Psoas muscle (tissue), 8 donors: ENCODE data around the gene KCNAB2. TPM values are rescaled to one million over a fixed set of nuclear protein-coding genes. Genes with fewer than 3 reads are reported as not detected.

ENCODE experiments used
- ATAC-seq, 4 donors: fragments of 200-7000 bp; cut with Tn5 transposase; one replicate each; pipeline ENCODE4 v1.9.1; 2020; ENCODE audit warnings: moderate library complexity in 3 of 4, mild to moderate bottlenecking in 2 of 4
- DNase-seq, 2 donors: peaks; one replicate each; pipeline ENCODE4 v3.0.0-alpha.2; 2020
- H3K27ac ChIP-seq: fragments of 200-600 bp; one replicate; pipeline ENCODE4 v1.8.0; 2022
- H3K27me3 ChIP-seq, 3 donors: fragments of 200-600 bp in 1 of 3; one replicate each; pipeline versions ENCODE4 v1.6.1 to v1.8.0; 2013 to 2022; ENCODE audit warnings: low read length in 2 of 3, mild to moderate bottlenecking in 2 of 3, moderate library complexity in 1 of 3; ENCODE audit not compliant: insufficient read depth in 3 of 3
- H3K36me3 ChIP-seq, 2 donors: fragments of 200-600 bp in 1 of 2; one replicate each; pipeline versions ENCODE4 v1.6.1 to v1.8.0; 2013 to 2022; ENCODE audit warnings: low read depth in 1 of 2, mild to moderate bottlenecking in 1 of 2, moderate library complexity in 1 of 2; ENCODE audit not compliant: insufficient read depth in 1 of 2
- H3K4me1 ChIP-seq: fragments of 200-600 bp; one replicate; pipeline ENCODE4 v1.8.0; 2022
- H3K4me3 ChIP-seq: fragments of 200-600 bp; one replicate; pipeline ENCODE4 v1.8.0; 2022; ENCODE audit warnings: mild to moderate bottlenecking
- H3K9me3 ChIP-seq: fragments of 200-600 bp; one replicate; pipeline ENCODE4 v1.8.0; 2022
- WGBS, 3 donors: extraction: QIAGEN DNeasy Blood & Tissue Kit; methylation state at CpG; one replicate each; pipeline versions ENCODE4 v1.1.6 to v1.1.7; 2013; 5-methylcytosine and 5-hydroxymethylcytosine counted together
- intact Hi-C, 2 donors: fragments of 100-400 bp; cut with DNase I; formaldehyde crosslinking; loops; one replicate each; pipeline versions ENCODE4 v1.11.0 to v1.14.2; 2022
- polyA plus RNA-seq, 3 donors: library from polyadenylated mRNA; stranded (reverse); fragments of 200-250 nt; gene quantifications; one replicate each; pipeline ENCODE4 v1.2.3, GENCODE V29; 2013
- total RNA-seq, 4 donors: library from RNA; stranded (reverse); fragmentation: NEBNext Ultra II Directional in 2 of 4; extraction: Animal tissue kit (Norgen Biotek cat#: 25700) in 2 of 4; gene quantifications; one replicate each; pipeline versions ENCODE4 v1.2.1 to v1.2.4, GENCODE V29; 2021 to 2023
- TF ChIP-seq, protein P1 (sequence below): fragments of 200-600 bp; IDR thresholded peaks from one replicate; pipeline ENCODE4 v1.8.0; 2022; ENCODE audit warnings: antibody characterized with exemption
- donor health status: healthy with polysubstance abuse.
- donor health status: DM: no; HTN: no; CAD: no; lungs with moderate emphysema.
- donor health status: Bipolar disorder and iron deficiency.
- donor health status: healthy.
- donor health status: DM: yes; HTN: yes; CAD: no.
- donor health status: DM: no; HTN: no; CAD: no.
- donor health status: DM: no; HTN: no; CAD: no.
- donor health status: DM: yes; HTN: yes; CAD: no.

KCNAB2 gene
- total and polyA plus RNA-seq, 7 donors, result 0.86 to 8.8 (median 2.1) TPM

DNA sequence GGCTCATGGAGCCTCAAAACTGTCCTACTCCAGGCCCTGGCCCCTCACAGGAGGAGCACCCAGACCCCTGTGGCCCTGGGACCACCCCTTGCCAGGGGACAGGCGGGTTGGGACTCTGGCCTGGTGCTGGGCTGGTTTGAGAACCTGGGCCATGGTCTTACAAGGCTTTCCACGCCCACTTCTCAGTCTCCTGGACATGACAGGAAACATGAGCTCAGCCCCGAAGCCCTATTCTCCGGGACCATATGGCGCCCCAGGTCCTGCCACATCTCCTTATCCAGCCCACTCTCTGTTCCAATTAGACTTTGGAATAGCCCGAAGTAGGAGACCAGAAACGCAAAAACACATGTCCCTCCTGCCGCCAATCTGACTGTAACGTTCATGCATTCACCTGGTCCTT is 47.9 kb downstream of the KCNAB2 start:
- DNase-seq (no peak), ATAC-seq (no peak)
- H3K4me3 ChIP-seq, result no peak overlapping the region
- no peaks in the 10 kb centered on the region for H3K9me3 ChIP-seq
- H3K36me3 ChIP-seq, result no peaks in the 10 kb centered on the region
- 79 to 93% (median 85%) methylated on average over 9 of the region's 9 CpGs for WGBS, 3 donors
- intact Hi-C loops, result no loop called here
- H3K27ac ChIP-seq, result no peak overlapping the region
- peaks cover 0 to 10% (median 3%) of the 10 kb centered on the region in 3 donors for H3K27me3 ChIP-seq
- TF ChIP-seq, protein P1, sequence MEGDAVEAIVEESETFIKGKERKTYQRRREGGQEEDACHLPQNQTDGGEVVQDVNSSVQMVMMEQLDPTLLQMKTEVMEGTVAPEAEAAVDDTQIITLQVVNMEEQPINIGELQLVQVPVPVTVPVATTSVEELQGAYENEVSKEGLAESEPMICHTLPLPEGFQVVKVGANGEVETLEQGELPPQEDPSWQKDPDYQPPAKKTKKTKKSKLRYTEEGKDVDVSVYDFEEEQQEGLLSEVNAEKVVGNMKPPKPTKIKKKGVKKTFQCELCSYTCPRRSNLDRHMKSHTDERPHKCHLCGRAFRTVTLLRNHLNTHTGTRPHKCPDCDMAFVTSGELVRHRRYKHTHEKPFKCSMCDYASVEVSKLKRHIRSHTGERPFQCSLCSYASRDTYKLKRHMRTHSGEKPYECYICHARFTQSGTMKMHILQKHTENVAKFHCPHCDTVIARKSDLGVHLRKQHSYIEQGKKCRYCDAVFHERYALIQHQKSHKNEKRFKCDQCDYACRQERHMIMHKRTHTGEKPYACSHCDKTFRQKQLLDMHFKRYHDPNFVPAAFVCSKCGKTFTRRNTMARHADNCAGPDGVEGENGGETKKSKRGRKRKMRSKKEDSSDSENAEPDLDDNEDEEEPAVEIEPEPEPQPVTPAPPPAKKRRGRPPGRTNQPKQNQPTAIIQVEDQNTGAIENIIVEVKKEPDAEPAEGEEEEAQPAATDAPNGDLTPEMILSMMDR, result no peak
- no peaks in the 10 kb centered on the region for H3K4me1 ChIP-seq

DNA sequence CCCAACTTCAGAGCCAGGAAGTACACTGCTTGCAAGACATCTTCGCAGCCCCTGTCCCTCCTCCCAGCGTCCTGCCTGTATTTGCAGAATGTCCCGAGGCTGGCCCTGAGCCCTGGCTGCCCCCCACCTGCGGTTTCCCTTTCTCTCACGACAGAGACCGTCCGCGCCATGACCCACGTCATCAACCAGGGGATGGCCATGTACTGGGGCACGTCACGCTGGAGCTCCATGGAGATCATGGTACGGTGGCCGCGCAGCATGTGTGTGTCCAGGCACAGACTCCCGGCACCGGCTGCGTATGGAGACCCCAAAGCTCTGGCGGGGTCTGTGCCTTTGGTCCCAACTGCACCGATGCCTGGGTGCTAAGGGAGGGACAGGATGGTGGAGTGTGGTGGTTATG is 48.6 kb downstream of the KCNAB2 start:
- no peak overlapping the region for H3K4me3 ChIP-seq
- peak in 1 of 2 donors; percentile 36 for DNase-seq
- no peaks in the 10 kb centered on the region for H3K36me3 ChIP-seq
- no peak for ATAC-seq
- peaks cover 0 to 10% (median 3%) of the 10 kb centered on the region in 3 donors for H3K27me3 ChIP-seq
- H3K4me1 ChIP-seq, result no peaks in the 10 kb centered on the region
- no peak overlapping the region for H3K27ac ChIP-seq
- intact Hi-C loops, result no loop called here
- TF ChIP-seq, protein P1, result no peak
- no peaks in the 10 kb centered on the region for H3K9me3 ChIP-seq
- WGBS, 3 donors, result 90 to 92% (median 91%) methylated on average over 19 of the region's 19 CpGs

DNA sequence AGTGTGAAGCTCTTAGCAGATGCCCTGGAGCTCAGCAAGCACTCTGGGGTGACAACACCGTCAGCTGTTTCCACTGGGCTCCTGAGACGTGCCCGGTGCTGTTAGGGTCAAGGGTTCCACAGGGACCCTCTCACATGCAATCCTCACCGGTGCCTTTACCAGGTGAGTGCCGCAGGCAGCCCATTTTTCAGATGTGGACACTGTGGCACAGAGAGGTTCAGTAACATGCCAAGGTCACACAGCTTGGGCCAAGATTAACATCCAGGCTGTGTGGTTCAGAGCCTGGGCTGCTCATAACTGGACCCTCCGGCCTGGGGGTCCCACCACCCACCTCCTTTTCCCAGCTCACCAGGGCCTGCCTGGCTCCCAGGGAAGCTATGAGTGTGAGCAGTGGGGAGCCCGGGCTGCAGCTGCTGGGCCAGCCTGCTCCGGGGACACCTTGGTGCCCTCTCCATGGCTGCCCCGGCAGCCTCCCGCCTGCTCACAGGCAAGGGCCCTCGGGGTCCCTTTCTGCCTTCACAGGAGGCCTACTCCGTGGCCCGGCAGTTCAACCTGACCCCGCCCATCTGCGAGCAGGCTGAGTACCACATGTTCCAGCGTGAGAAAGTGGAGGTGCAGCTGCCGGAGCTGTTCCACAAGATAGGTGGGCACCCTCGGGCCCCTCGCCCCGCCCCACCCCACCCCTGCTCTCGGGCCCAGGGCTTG is 49.3 kb downstream of the KCNAB2 start:
- no peaks in the 10 kb centered on the region for H3K9me3 ChIP-seq
- no peak for ATAC-seq
- intact Hi-C loops, result no loop called here
- H3K27me3 ChIP-seq, result peaks cover 0 to 10% (median 2%) of the 10 kb centered on the region in 3 donors
- no peaks in the 10 kb centered on the region for H3K36me3 ChIP-seq
- peak; percentile 8 to 31 for DNase-seq
- no peak overlapping the region for H3K27ac ChIP-seq
- H3K4me1 ChIP-seq, result no peaks in the 10 kb centered on the region
- no peak overlapping the region for H3K4me3 ChIP-seq
- TF ChIP-seq, protein P1, result no peak
- 77 to 80% (median 79%) methylated on average over 21 of the region's 21 CpGs for WGBS, 3 donors

DNA sequence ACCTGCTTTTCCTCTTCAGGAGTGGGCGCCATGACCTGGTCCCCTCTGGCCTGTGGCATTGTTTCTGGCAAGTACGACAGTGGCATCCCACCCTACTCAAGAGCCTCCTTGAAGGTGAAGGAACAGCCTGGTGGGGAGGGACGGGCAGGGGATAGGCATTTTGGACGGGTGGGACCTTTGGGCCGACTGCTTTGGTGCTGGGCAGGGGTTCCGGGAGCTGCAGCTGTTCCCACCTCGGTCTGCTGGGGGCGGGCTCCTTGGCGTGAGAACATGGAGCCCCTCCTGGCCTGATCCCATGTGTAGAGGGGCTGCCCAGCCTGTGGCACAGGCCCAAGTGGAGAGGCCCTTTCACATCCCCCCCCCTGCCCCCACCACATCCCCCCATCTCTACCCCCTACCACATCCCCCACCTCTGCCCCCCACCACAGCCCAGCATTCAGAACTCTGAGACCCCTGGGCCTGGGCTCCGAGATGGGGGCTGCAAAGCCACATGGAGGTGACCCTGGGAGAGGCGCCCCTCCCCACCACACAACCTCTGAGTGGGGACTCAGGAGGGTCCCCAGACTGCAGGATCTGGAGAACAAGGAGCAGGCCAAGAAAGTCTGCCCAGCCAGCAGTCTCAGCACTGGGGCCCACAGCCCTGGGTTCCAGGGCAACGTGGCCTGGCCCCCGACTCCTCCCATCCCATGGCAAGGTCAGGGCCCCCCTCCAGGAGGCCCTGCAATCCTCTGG is 50.0 kb downstream of the KCNAB2 start:
- no peak overlapping the region for H3K4me3 ChIP-seq
- H3K36me3 ChIP-seq, result no peaks in the 10 kb centered on the region
- TF ChIP-seq, protein P1, result no peak
- intact Hi-C loops, result no loop called here
- H3K27ac ChIP-seq, result no peak overlapping the region
- peak; percentile 7 to 36 for DNase-seq
- H3K27me3 ChIP-seq, result peaks cover 0 to 10% (median 2%) of the 10 kb centered on the region in 3 donors
- no peak for ATAC-seq
- no peaks in the 10 kb centered on the region for H3K9me3 ChIP-seq
- no peaks in the 10 kb centered on the region for H3K4me1 ChIP-seq
- WGBS, 3 donors, result 63 to 76% (median 73%) methylated on average over 11 to 13 of the region's 13 CpGs
